Stimulated activated memory B cell treated with anti-CD40 and anti-IgM and Interleukin-4, amounts not matched to agents 10 μg/mL and 1 μg/mL and 100 μg/mL, for 72 hours (primary cell): Measurements from ENCODE around the gene CAMK2A.

Experiments used
- ATAC-seq: fragments of 150-1000 bp; cut with Tn5 transposase; 2 replicates; pipeline ENCODE4 v1.10.0; 2021
- H3K27ac Mint-ChIP-seq: one replicate; pipeline ENCODE4 v1.8.0; 2022; ENCODE audit warnings: mild to moderate bottlenecking, mixed read lengths
- H3K27me3 Mint-ChIP-seq: one replicate; pipeline ENCODE4 v1.8.0; 2022; ENCODE audit warnings: mixed read lengths
- H3K36me3 Mint-ChIP-seq: one replicate; pipeline ENCODE4 v1.8.0; 2022; ENCODE audit warnings: mixed read lengths
- H3K4me1 Mint-ChIP-seq: one replicate; pipeline ENCODE4 v1.8.0; 2022; ENCODE audit warnings: mixed read lengths
- H3K4me3 Mint-ChIP-seq: one replicate; pipeline ENCODE4 v1.8.0; 2022; ENCODE audit warnings: mild to moderate bottlenecking, moderate library complexity, mixed read lengths
- H3K9me3 Mint-ChIP-seq: one replicate; pipeline ENCODE4 v1.8.0; 2022; ENCODE audit warnings: mixed read lengths

The CAMK2A gene

GRCh38 chr5:150281987-150282386, 7.6 kb downstream of the CAMK2A start:
- no peak overlapping the region for H3K27ac Mint-ChIP-seq
- no peak overlapping the region for H3K4me3 Mint-ChIP-seq
- no peaks in the 10 kb centered on the region for H3K4me1 Mint-ChIP-seq
- peaks cover 35% of the 10 kb centered on the region for H3K27me3 Mint-ChIP-seq
- no peaks in the 10 kb centered on the region for H3K9me3 Mint-ChIP-seq
- H3K36me3 Mint-ChIP-seq, result no peaks in the 10 kb centered on the region
- no peak for ATAC-seq

GRCh38 chr5:150279330-150280020, 10.1 kb downstream of the CAMK2A start:
- no peak overlapping the region for H3K27ac Mint-ChIP-seq
- ATAC-seq, result no peak
- H3K4me3 Mint-ChIP-seq, result no peak overlapping the region
- peaks cover 58% of the 10 kb centered on the region for H3K27me3 Mint-ChIP-seq
- H3K9me3 Mint-ChIP-seq, result no peaks in the 10 kb centered on the region
- no peaks in the 10 kb centered on the region for H3K4me1 Mint-ChIP-seq
- H3K36me3 Mint-ChIP-seq, result no peaks in the 10 kb centered on the region

- H3K36me3 Mint-ChIP-seq, result no peaks in the 10 kb centered on the region
- no peak overlapping the region for H3K27ac Mint-ChIP-seq
- no peak overlapping the region for H3K4me3 Mint-ChIP-seq
- H3K9me3 Mint-ChIP-seq, result no peaks in the 10 kb centered on the region
- no peaks in the 10 kb centered on the region for H3K4me1 Mint-ChIP-seq
- ATAC-seq, result no peak
- H3K27me3 Mint-ChIP-seq, result peaks cover 59% of the 10 kb centered on the region
Measured at GRCh38 chr5:150278916-150279315, 10.7 kb downstream of the CAMK2A start.

- H3K27ac Mint-ChIP-seq, result no peak overlapping the region
- no peaks in the 10 kb centered on the region for H3K9me3 Mint-ChIP-seq
- no peaks in the 10 kb centered on the region for H3K36me3 Mint-ChIP-seq
- no peak overlapping the region for H3K4me3 Mint-ChIP-seq
- H3K27me3 Mint-ChIP-seq, result peaks cover 59% of the 10 kb centered on the region
- ATAC-seq, result no peak
- no peaks in the 10 kb centered on the region for H3K4me1 Mint-ChIP-seq
Measured at GRCh38 chr5:150278046-150278730, 11.4 kb downstream of the CAMK2A start.

GRCh38 chr5:150277043-150277442, 12.5 kb downstream of the CAMK2A start:
- Mint-ChIP-seq H3K9me3 (no peaks in the 10 kb centered on the region), H3K4me1 (no peaks in the 10 kb centered on the region), H3K36me3 (no peaks in the 10 kb centered on the region), H3K27me3 (peaks cover 68% of the 10 kb centered on the region), H3K4me3 (no peak overlapping the region), H3K27ac (no peak overlapping the region)
- no peak for ATAC-seq

- Mint-ChIP-seq H3K27ac (no peak overlapping the region), H3K36me3 (no peaks in the 10 kb centered on the region), H3K4me3 (no peak overlapping the region), H3K9me3 (no peaks in the 10 kb centered on the region), H3K4me1 (no peaks in the 10 kb centered on the region), H3K27me3 (peaks cover 70% of the 10 kb centered on the region)
- no peak for ATAC-seq
Measured at GRCh38 chr5:150274811-150275210, 14.8 kb downstream of the CAMK2A start.

- no peak overlapping the region for H3K4me3 Mint-ChIP-seq
- no peaks in the 10 kb centered on the region for H3K4me1 Mint-ChIP-seq
- H3K9me3 Mint-ChIP-seq, result no peaks in the 10 kb centered on the region
- no peaks in the 10 kb centered on the region for H3K36me3 Mint-ChIP-seq
- peak; percentile 35 for ATAC-seq
- no peak overlapping the region for H3K27ac Mint-ChIP-seq
- peaks cover 64% of the 10 kb centered on the region for H3K27me3 Mint-ChIP-seq
Measured at GRCh38 chr5:150272531-150272930, 17.0 kb downstream of the CAMK2A start.

GRCh38 chr5:150271923-150272322, 17.6 kb downstream of the CAMK2A start:
- no peak overlapping the region for H3K4me3 Mint-ChIP-seq
- no peaks in the 10 kb centered on the region for H3K4me1 Mint-ChIP-seq
- no peak for ATAC-seq
- no peak overlapping the region for H3K27ac Mint-ChIP-seq
- no peaks in the 10 kb centered on the region for H3K36me3 Mint-ChIP-seq
- H3K9me3 Mint-ChIP-seq, result no peaks in the 10 kb centered on the region
- peaks cover 58% of the 10 kb centered on the region for H3K27me3 Mint-ChIP-seq

- ATAC-seq, result no peak
Measured at GRCh38 chr5:150271296-150271692, 18.3 kb downstream of the CAMK2A start.

GRCh38 chr5:150270541-150271295, 18.9 kb downstream of the CAMK2A start:
- H3K9me3 Mint-ChIP-seq, result no peaks in the 10 kb centered on the region
- H3K4me1 Mint-ChIP-seq, result no peaks in the 10 kb centered on the region
- no peaks in the 10 kb centered on the region for H3K36me3 Mint-ChIP-seq
- ATAC-seq, result no peak
- no peak overlapping the region for H3K4me3 Mint-ChIP-seq
- H3K27ac Mint-ChIP-seq, result no peak overlapping the region
- peaks cover 46% of the 10 kb centered on the region for H3K27me3 Mint-ChIP-seq

More at GRCh38 chr5:150271296-150271692, 18.3 kb downstream of the CAMK2A start:
- no peaks in the 10 kb centered on the region for H3K9me3 Mint-ChIP-seq
- H3K27ac Mint-ChIP-seq, result no peak overlapping the region
- H3K27me3 Mint-ChIP-seq, result peaks cover 51% of the 10 kb centered on the region
- no peak overlapping the region for H3K4me3 Mint-ChIP-seq
- no peaks in the 10 kb centered on the region for H3K4me1 Mint-ChIP-seq
- H3K36me3 Mint-ChIP-seq, result no peaks in the 10 kb centered on the region

GRCh38 chr5:150266871-150267291, 22.7 kb downstream of the CAMK2A start:
- H3K27ac Mint-ChIP-seq, result no peak overlapping the region
- no peak for ATAC-seq
- peaks cover 40% of the 10 kb centered on the region for H3K27me3 Mint-ChIP-seq
- H3K4me3 Mint-ChIP-seq, result no peak overlapping the region
- H3K4me1 Mint-ChIP-seq, result no peaks in the 10 kb centered on the region
- no peaks in the 10 kb centered on the region for H3K9me3 Mint-ChIP-seq
- H3K36me3 Mint-ChIP-seq, result no peaks in the 10 kb centered on the region

GRCh38 chr5:150265870-150266383, 23.6 kb downstream of the CAMK2A start:
- ATAC-seq, result no peak
- Mint-ChIP-seq H3K9me3 (no peaks in the 10 kb centered on the region), H3K36me3 (no peaks in the 10 kb centered on the region), H3K4me1 (no peaks in the 10 kb centered on the region), H3K4me3 (no peak overlapping the region), H3K27me3 (peaks cover 33% of the 10 kb centered on the region), H3K27ac (no peak overlapping the region)

- no peak for ATAC-seq
- no peaks in the 10 kb centered on the region for H3K9me3 Mint-ChIP-seq
- H3K27ac Mint-ChIP-seq, result no peak overlapping the region
- H3K4me3 Mint-ChIP-seq, result no peak overlapping the region
- no peaks in the 10 kb centered on the region for H3K36me3 Mint-ChIP-seq
- H3K4me1 Mint-ChIP-seq, result no peaks in the 10 kb centered on the region
- peaks cover 29% of the 10 kb centered on the region for H3K27me3 Mint-ChIP-seq
Measured at GRCh38 chr5:150264667-150265603, 24.6 kb downstream of the CAMK2A start.

GRCh38 chr5:150263801-150264621, 25.6 kb downstream of the CAMK2A start:
- H3K4me3 Mint-ChIP-seq, result no peak overlapping the region
- ATAC-seq, result no peak
- no peaks in the 10 kb centered on the region for H3K9me3 Mint-ChIP-seq
- H3K27ac Mint-ChIP-seq, result no peak overlapping the region
- H3K4me1 Mint-ChIP-seq, result no peaks in the 10 kb centered on the region
- no peaks in the 10 kb centered on the region for H3K36me3 Mint-ChIP-seq
- peaks cover 29% of the 10 kb centered on the region for H3K27me3 Mint-ChIP-seq
